OCI-LY1 (cell line): ENCODE data around the gene BCAP31.
"Not testable (repeated sequence)": the region's sequence is repeated elsewhere in the genome, so short reads cannot be mapped to it uniquely, and the experiment has no call there.

ENCODE experiments used
- H2AFZ ChIP-seq: fragments of 200-600 bp; sonication (generic), shearing (Covaris generic); 2 replicates; pipeline ENCODE4 v1.6.0; 2014; ENCODE audit warnings: antibody characterized with exemption, mild to moderate bottlenecking, low read length
- H3F3A ChIP-seq: fragments of 200-600 bp; sonication (generic), shearing (Covaris generic); 2 replicates; pipeline ENCODE4 v1.6.0; 2014; ENCODE audit warnings: mild to moderate bottlenecking, antibody characterized with exemption, low read length, moderate library complexity; ENCODE audit not compliant: insufficient read depth
- H3K27ac ChIP-seq: fragments of 200-600 bp; sonication (generic); 2 replicates; pipeline ENCODE4 v1.5.1; 2014; ENCODE audit warnings: low read length, mixed run types, mild to moderate bottlenecking, low read depth; ENCODE audit not compliant: poor library complexity, severe bottlenecking
- H3K27me3 ChIP-seq: fragments of 200-600 bp; sonication (generic); 2 replicates; pipeline ENCODE4 v1.6.0; 2014; ENCODE audit warnings: antibody characterized with exemption, mild to moderate bottlenecking, low read length, moderate library complexity; ENCODE audit not compliant: insufficient read depth
- H3K36me3 ChIP-seq: fragments of 200-600 bp; sonication (generic); 2 replicates; pipeline ENCODE4 v1.6.1; 2014; ENCODE audit warnings: mild to moderate bottlenecking, antibody characterized with exemption, low read length, moderate library complexity, mixed read lengths; ENCODE audit not compliant: insufficient read depth
- H3K4me1 ChIP-seq: fragments of 200-600 bp; sonication (generic); 2 replicates; pipeline ENCODE4 v1.5.1; 2014; ENCODE audit warnings: mild to moderate bottlenecking, low read length, moderate library complexity; ENCODE audit not compliant: insufficient read depth, severe bottlenecking
- H3K4me2 ChIP-seq: fragments of 200-600 bp; sonication (generic), shearing (Covaris generic); 2 replicates; pipeline ENCODE4 v1.6.1; 2014; ENCODE audit warnings: low read length
- H3K4me3 ChIP-seq: fragments of 200-600 bp; sonication (generic); 2 replicates; pipeline ENCODE4 v1.5.1; 2014; ENCODE audit warnings: low read length, low read depth, mild to moderate bottlenecking, mixed read lengths; ENCODE audit not compliant: poor library complexity, severe bottlenecking
- H3K79me2 ChIP-seq: fragments of 200-600 bp; shearing (Covaris generic); 2 replicates; pipeline ENCODE4 v1.6.1; 2016; ENCODE audit warnings: mixed run types, low read length, mixed read lengths; ENCODE audit not compliant: insufficient read depth
- H3K9ac ChIP-seq: fragments of 200-600 bp; sonication (generic), shearing (Covaris generic); 2 replicates; pipeline ENCODE4 v1.6.1; 2014; ENCODE audit warnings: mild to moderate bottlenecking, low read length, mixed read lengths
- H3K9me2 ChIP-seq: fragments of 200-600 bp; sonication (generic), shearing (Covaris generic); 2 replicates; pipeline ENCODE4 v1.6.1; 2014; ENCODE audit warnings: low read depth, mild to moderate bottlenecking, low read length, mixed read lengths
- H3K9me3 ChIP-seq: fragments of 200-600 bp; shearing (Covaris generic); 2 replicates; pipeline ENCODE4 v1.6.1; 2014; ENCODE audit warnings: low read length, mixed read lengths
- H4K20me1 ChIP-seq: fragments of 200-600 bp; sonication (generic), shearing (Covaris generic); 2 replicates; pipeline ENCODE4 v1.6.0; 2016; ENCODE audit warnings: mild to moderate bottlenecking, low read length; ENCODE audit not compliant: insufficient read depth
- CTCF ChIP-seq: fragments of 200-600 bp; sonication (generic), shearing (Covaris generic); IDR thresholded peaks from 2 replicates; pipeline ENCODE4 v1.5.1; 2017; ENCODE audit warnings: mild to moderate bottlenecking, antibody characterized with exemption, low read length, moderate library complexity, mixed read lengths
- EZH2 ChIP-seq: fragments of 200-600 bp; sonication (generic), shearing (Covaris generic); IDR thresholded peaks from 2 replicates; pipeline ENCODE4 v1.8.0; 2017; ENCODE audit warnings: borderline replicate concordance, mixed run types, mild to moderate bottlenecking, antibody characterized with exemption, low read length, moderate library complexity, mixed read lengths

BCAP31 gene

GRCh38 chrX:153732401-153732800, 8.2 kb upstream of the BCAP31 start:
- peaks cover 4% of the 10 kb centered on the region for H3K4me1 ChIP-seq

GRCh38 chrX:153731845-153732215, 7.6 kb upstream of the BCAP31 start:
- Histone ChIP-seq H3F3A (no peaks in the 10 kb centered on the region), H3K27me3 (no peaks in the 10 kb centered on the region), H3K4me1 (peaks cover 10% of the 10 kb centered on the region), H3K4me2 (no peak overlapping the region), H3K9ac (no peak overlapping the region), H3K79me2 (no peaks in the 10 kb centered on the region), H3K9me3 (no peaks in the 10 kb centered on the region), H2AFZ (no peak overlapping the region), H3K36me3 (no peaks in the 10 kb centered on the region; the same call in 1 of the 2 replicates), H3K27ac (no peak overlapping the region), H4K20me1 (no peaks in the 10 kb centered on the region), H3K9me2 (no peaks in the 10 kb centered on the region), H3K4me3 (no peak overlapping the region)
- TF ChIP-seq EZH2 (no peak), CTCF (no peak)

More at GRCh38 chrX:153732401-153732800, 8.2 kb upstream of the BCAP31 start:
- Histone ChIP-seq H3K4me3 (no peak overlapping the region), H2AFZ (no peak overlapping the region), H3K27ac (no peak overlapping the region), H3K27me3 (no peaks in the 10 kb centered on the region), H3F3A (no peaks in the 10 kb centered on the region), H3K9me3 (no peaks in the 10 kb centered on the region), H3K79me2 (no peaks in the 10 kb centered on the region), H3K9me2 (no peaks in the 10 kb centered on the region), H4K20me1 (no peaks in the 10 kb centered on the region), H3K9ac (no peak overlapping the region), H3K4me2 (no peak overlapping the region), H3K36me3 (no peaks in the 10 kb centered on the region; the same call in 1 of the 2 replicates)
- TF ChIP-seq CTCF (no peak), EZH2 (no peak)

GRCh38 chrX:153731117-153731844, 7.1 kb upstream of the BCAP31 start:
- Histone ChIP-seq H4K20me1 (no peaks in the 10 kb centered on the region), H3K27ac (no peak overlapping the region), H3K79me2 (no peaks in the 10 kb centered on the region), H2AFZ (no peak overlapping the region), H3K4me3 (no peak overlapping the region), H3K36me3 (no peaks in the 10 kb centered on the region; the same call in 1 of the 2 replicates), H3K27me3 (no peaks in the 10 kb centered on the region), H3K9me2 (no peaks in the 10 kb centered on the region), H3K9ac (no peak overlapping the region), H3K4me1 (peaks cover 16% of the 10 kb centered on the region), H3K9me3 (no peaks in the 10 kb centered on the region), H3F3A (no peaks in the 10 kb centered on the region), H3K4me2 (no peak overlapping the region)
- TF ChIP-seq CTCF = no peak

GRCh38 chrX:153730115-153730514, 5.9 kb upstream of the BCAP31 start:
- not testable (repeated sequence) for H3K79me2 ChIP-seq, H3F3A ChIP-seq

More at GRCh38 chrX:153730115-153730514, 5.9 kb upstream of the BCAP31 start:
- H3K9me2 ChIP-seq, H3K27ac ChIP-seq, H3K4me3 ChIP-seq, H3K27me3 ChIP-seq, H3K9ac ChIP-seq, H4K20me1 ChIP-seq, H2AFZ ChIP-seq, H3K4me2 ChIP-seq, H3K9me3 ChIP-seq, H3K36me3 ChIP-seq: not testable (repeated sequence)
- H3K4me1 ChIP-seq = peaks cover 27% of the 10 kb centered on the region
